GM18870 (cell line): ENCODE data around the gene CYTL1.
"Not testable (repeated sequence)": the region's sequence is repeated elsewhere in the genome, so short reads cannot be mapped to it uniquely, and the experiment has no call there.

Experiments used
- ATAC-seq: cut with Tn5 transposase; IDR thresholded peaks from one replicate; pipeline ENCODE4 v1.9.1; 2021; ENCODE audit warnings: moderate library complexity; ENCODE audit not compliant: unreplicated experiment

Gene CYTL1

DNA sequence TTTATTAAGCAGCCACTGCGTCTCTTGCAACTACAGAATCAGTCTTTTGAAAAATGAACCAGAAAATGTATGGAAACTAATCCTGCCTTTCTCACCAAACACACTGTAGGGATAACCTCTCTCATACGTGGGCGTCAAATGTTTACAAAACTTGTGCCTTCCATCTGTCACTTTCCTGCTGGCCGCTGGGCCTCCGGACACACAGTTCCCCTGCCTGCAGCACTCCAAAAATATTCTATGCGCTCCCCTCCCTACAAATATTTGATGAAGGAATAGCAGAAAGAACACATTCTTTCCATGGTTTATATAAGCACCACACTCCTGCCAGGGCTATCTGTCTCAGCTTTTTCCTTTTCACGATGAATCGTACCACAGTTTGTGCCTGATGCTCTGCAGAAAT is 14.9 kb upstream of the CYTL1 start:
- no peak for ATAC-seq

DNA sequence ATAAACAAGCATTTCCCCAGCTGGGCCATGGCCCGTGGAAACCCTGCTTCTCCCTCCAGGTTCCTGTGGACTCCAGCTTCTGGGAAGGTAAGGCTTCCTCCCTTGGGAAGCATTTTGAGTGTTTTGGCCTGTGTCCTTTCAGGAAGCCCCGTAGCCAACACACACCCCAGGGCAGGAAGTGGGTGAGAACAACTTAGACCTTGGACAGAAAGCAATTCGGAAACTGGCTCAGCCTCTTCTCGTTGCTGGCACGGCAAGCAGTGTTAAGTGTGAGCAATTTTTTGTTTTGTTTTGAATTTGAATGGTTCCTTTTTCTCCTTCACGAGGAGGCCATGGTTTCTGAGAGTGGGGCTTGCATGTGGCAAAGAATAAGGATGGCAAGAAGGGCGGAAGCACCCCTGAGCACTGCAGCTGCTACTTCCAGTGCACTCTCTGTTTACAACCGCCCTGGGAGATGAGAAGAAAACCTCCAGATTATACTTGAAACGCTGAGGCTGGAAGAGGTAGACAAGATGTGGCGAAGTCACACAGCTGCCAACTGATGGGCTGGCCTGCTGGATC is 14.1 kb upstream of the CYTL1 start:
- ATAC-seq = no peak

GRCh38 chr4:5032813-5033212 is 13.6 kb upstream of the CYTL1 start:
- no peak for ATAC-seq

- ATAC-seq = no peak
Measured at GRCh38 chr4:5030927-5031326, 11.7 kb upstream of the CYTL1 start.

DNA sequence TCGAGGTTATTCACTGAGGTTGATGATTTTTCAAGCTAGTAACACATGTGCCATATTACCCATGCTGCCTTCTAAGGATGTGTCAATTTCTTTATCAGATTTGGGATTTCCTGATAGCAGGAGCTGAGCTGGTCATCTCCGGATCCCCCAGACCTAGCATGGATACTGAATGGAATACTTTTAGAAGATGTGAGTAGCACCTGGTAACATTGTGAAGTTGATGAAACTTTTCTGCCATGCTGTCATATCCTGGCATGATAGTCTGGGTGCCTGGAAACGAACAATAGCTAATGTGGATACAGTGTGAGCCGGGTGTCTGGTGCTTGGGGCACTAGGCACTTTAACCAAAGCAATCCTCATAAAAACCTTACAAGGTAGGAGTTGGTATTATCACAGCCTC is 11.0 kb upstream of the CYTL1 start:
- no peak for ATAC-seq

DNA sequence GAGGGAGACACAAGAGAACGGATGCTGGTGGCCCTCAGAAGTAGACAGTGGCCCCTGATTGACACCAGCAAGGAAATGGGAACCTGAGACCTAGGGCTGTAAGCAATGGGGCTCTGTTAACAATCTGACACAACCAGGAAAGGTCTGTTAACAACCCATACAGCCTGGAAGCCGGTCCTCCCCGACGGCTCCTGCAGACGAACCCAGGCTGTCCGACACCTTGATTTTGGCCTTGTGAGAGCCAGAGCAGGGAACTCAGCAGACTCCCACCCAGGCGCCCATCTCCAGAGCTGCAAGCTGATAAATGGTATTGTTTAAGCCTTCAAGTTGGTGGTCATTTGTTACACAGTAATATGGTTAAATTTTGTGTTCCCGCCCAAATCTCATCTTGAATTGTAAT is 10.2 kb upstream of the CYTL1 start:
- no peak for ATAC-seq

DNA sequence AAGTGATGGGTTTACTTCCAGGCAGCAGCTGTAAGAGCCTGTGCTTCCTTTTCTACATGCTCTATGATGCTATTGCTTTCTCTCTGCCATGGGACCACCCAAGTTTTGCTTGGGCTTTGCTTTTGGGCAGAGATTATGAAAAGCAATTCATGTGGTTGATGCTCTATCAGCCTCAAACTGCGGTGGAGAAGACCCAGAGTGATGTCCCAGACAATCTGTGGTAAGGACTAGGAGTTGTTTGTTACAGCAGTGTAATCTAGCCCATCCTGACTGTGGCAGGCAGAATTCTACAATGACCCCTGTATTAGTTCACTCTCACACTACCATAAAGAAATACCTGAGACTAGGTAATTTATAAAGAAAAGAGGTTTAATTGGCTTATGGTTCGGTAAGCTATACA is 9.2 kb upstream of the CYTL1 start:
- no peak for ATAC-seq

DNA sequence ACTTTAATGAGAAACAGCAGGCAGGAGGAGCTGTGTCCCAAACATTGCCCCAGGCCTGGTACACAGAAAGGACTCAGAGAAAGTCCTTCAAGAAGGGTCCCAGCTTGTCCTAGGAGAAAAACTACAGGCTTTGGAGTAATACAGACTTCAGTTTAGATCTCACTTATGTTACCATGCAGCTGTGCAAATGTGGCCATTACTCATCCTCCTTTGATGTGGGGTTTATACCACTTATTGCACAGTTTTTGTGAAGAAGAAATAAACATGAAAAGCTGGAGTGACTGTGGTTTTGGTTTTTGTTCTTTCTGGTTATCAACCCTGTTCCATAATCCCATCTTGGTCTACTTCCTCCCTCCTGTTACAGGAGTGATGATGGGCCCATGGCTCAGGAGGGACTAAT is 8.1 kb upstream of the CYTL1 start:
- no peak for ATAC-seq

DNA sequence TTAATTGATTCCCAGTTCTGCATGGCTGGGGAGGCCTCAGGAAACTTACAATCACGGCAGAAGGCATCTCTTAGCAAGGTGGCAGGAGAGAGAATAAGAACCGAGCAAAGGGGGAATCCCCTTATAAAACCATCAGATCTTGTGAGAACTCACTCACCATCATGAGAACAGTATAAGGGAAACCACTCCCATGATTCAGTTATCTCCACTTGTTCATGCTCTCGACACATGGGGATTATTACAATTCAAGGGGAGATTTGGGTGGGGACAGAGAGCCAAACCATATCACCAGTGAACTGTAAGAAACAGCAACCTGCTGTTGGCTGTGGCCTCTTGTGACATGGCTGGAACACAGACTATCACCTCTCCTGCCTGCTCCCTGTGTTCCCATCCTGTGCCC is 7.1 kb upstream of the CYTL1 start:
- no peak for ATAC-seq

DNA sequence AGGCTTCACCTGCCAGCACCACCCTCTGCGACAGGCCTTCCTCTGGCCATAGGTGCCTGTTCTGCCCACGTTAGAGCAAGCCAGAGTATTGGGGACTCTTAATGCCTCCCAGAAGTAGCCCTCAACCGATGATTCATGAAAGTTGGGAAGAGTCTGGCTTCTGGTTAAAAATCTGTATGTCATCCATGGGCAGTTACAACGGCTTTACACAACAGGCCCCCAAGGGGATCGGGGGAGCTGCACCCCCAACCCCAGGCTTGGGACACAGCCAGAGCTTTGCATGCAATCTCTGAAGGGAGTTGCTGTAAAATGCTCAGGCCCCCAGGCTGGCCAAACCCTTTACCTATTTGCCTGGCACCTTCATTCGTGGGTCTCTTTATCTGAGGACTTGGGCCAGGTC is 5.4 kb upstream of the CYTL1 start:
- ATAC-seq = no peak

DNA sequence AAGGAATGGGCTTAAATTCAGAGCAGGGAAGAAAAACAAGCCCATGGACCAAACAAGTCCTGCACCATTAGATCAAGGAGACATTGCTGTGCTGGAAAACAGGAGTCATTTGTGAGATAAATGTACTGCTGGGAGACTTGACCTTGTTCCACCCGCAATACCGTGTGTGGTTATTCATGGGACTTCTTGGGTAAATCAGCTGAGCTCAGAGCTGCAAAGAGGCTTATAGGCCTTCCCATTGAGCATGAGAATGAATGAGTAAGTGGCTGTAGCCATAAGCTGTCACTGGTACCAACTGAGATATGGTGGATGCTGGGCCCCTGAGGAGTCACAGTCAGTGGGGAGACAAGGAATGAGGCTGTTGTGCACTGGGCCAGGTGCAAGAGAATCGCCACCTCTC is 2.3 kb upstream of the CYTL1 start:
- no peak for ATAC-seq

DNA sequence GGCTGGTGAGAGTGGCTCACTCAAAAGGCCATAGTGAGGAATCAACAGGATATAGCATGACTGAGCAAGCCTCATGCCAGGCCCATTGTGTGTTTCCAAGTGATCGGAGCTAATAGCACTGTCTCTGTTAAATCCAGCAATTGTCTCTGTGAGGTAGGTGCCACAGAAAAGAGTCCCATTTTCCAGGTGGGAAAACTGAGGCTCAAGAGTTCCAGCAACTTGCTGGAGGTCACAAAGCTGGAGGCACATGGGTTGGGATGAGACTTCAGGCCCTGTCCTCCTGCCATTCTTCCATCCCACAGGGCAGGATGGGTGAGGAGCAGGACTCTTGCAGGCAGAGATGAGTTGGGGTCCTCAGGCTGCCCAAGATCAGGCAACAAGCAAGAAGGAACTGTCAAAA is 1.1 kb upstream of the CYTL1 start:
- ATAC-seq = no peak

DNA sequence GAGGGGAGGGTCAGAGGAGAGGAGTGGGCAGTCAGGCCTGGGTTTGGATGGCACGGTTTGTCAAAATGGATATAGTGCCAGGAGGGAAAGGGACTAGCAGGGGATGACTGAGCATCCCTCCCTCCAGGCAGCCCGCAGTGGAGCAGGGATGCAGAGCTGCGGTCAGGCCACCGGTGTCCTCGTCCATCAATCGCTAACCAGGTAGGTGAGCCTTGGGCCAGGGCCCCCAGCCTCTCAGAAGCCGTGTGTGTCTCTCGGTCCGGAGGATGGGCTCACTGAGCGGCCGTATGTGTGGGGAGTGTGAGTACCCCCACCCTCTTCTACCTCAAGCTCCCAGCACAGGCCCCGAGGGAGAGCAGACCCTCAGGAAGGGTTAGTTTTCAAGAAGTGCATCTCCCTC is 538 bp upstream of the CYTL1 start:
- no peak for ATAC-seq

- no peak for ATAC-seq
Measured at GRCh38 chr4:5018603-5019002, 655 bp downstream of the CYTL1 start.

GRCh38 chr4:5018096-5018495 is 1.2 kb downstream of the CYTL1 start:
- no peak for ATAC-seq

DNA sequence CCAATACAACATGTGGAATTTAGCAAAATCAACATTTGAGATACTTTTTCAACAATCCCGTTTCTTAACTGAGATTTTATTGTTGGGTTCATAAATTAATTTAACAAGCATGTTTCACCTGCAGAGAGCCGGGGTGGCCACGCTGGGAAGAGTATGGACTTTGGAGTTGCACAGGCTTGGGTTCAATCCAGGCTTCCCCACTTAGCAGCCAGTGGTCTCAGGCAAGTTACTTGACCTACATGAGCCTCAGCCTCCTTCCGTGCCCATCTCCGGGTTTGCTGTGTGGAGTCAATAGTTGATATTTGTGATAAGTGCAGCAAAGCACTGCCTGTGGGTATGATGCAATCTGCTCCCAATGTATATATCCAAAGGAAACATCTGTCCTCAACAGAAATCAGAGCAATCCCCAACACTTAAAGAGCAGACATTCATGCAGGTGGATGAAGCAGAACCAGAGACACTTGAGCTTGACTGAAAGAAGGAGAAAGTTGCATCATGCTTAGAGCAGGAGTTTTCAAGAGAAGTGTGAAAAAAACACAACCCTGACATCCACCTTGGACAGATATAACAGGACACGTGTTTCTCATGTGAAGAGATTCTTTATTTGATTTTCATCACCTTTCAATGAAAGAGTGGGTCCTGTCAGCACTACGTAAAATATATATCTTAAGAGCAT is 5.1 kb downstream of the CYTL1 start:
- no peak for ATAC-seq

DNA sequence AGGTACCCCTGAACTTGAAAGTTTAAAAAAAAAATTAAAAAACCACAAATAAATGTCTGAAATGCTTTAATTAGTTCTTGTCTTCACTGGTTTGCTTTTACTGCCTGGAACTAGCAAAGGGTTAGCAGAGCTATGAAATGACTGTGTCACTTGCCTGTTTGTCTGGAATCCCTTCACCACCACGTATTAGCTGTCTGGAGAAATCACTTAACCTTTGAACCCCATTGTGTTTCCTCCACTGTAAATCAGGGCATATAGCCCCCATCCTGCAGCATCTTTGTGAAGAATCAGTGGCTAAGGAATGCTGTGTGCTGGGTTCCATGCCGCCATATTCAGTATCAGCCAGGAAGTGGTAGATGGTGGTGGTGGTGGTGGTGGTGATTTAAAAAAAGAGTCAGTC is 6.3 kb downstream of the CYTL1 start:
- no peak for ATAC-seq

GRCh38 chr4:5012244-5012898 is 6.9 kb downstream of the CYTL1 start:
- no peak for ATAC-seq

DNA sequence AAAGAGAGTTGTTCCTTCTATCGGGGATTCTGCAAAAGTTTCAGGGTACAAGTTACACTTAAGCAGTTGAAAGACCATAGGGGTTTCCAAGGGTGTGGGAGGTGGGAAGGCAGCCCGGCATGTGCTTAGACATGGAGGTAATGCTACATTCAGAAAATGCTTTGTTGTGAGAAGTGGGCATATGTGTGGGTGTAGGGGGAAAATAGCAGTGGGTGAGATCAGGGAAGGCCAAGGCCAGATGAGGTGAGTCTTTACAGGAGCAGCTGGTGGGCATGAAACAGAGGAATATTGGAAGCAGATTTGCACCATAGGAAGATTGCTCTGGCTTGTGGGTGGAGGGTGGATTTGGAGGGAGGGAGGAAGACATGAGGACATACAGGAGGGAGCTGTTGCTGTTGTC is 8.3 kb downstream of the CYTL1 start:
- no peak for ATAC-seq

- ATAC-seq = no peak
Measured at GRCh38 chr4:5009796-5010195, 9.5 kb downstream of the CYTL1 start.

- not testable (repeated sequence) for ATAC-seq
Measured at GRCh38 chr4:5006932-5007331, 12.3 kb downstream of the CYTL1 start.

DNA sequence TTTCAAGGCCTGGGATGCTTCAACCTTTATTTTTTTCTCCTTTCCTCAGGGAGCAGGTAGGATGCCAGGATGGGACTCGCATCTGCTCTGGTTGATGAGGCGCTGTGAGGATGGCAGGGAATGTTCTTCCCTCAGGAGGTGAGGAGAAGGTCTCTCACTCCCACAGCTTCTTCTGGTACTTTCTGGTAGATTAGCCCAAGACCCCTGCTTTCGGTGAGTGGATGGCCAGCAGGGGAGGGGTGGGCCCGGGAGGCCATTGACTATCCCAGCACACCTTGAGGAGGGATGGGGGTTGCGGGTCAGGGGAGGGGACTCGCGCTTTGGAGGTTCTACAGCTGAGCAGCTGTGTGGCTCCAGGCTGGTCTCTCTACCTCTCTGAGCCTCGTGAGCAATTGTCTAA is 14.8 kb downstream of the CYTL1 start:
- no peak for ATAC-seq

- no peak for ATAC-seq
Measured at GRCh38 chr4:5003918-5004317, 15.3 kb downstream of the CYTL1 start.
